T-helper 22 cell (primary cell): ENCODE measurements around the gene TTLL4.
"Not testable (repeated sequence)": the region's sequence is repeated elsewhere in the genome, so short reads cannot be mapped to it uniquely, and the experiment has no call there.

Experiments
- DNase-seq: peaks from one replicate; pipeline ENCODE4 v3.0.0-alpha.2; 2020; ENCODE audit warnings: low read depth

The TTLL4 gene

DNA sequence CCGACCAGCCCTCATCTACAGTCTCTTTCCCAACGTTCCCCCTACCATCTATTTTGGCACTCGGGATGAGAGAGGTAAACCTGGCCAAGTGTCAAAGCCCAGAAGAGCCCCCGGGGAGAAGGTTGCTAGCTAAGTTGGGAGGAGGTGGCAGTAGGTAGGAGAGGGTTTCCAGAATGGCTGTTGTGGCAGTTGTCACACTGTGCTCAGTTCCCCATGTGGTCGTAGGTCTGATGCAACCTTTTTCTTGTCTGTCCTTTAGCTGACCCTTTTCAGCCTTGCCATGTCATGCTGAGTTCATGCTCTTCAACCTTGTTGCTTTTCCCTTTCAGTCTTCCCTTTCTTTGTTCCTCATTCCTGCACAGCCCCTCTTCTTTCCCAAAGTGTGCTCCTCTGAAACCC lies 34.5 kb downstream of the TTLL4 start:
- DNase-seq: no peak

DNA sequence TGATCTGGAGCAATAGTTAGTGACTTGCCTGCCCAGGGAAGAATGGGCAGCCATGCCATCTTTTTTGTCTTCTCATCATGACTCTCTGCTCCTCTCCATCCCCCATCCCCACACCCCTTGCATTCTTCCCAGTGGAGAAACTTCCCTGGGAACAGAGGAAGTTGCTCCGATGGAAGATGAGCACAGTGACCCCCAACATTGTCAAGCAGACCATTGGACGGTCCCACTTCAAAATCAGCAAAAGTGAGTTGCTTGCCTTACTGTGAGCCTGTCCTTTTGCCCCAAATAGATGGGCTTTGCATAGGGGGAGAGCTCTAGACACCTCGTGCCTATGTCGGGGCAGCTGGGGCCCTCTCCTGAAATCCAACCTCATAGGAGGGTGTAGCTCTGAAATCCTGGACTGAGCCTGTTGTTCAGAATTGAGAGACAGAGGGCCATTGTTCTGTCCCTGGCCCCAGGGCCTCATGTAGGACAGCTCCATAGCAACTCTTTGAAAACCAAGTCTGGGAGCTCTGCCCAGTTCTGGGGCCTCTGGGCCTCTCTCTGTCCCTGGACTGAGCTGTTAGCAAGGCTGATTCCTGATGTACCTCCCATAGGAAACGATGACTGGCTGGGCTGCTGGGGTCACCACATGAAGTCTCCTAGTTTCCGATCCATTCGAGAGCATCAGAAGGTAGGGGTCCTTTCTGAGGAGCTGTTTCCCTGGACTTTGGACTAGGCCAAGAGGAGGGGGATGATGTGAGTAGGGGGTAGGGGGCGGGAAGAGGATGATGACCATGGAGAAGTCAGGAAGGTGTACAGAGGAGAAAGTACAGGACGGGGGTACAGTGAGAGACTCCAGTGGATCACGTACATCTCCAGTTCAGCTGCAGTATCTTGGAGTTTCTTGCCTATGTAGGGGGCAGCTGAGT lies 35.2 kb downstream of the TTLL4 start:
- DNase-seq: no peak

- no peak for DNase-seq
Measured at GRCh38 chr2:218746470-218746795, 35.8 kb downstream of the TTLL4 start.

GRCh38 chr2:218746960-218747359 lies 36.3 kb downstream of the TTLL4 start:
- DNase-seq: no peak

DNA sequence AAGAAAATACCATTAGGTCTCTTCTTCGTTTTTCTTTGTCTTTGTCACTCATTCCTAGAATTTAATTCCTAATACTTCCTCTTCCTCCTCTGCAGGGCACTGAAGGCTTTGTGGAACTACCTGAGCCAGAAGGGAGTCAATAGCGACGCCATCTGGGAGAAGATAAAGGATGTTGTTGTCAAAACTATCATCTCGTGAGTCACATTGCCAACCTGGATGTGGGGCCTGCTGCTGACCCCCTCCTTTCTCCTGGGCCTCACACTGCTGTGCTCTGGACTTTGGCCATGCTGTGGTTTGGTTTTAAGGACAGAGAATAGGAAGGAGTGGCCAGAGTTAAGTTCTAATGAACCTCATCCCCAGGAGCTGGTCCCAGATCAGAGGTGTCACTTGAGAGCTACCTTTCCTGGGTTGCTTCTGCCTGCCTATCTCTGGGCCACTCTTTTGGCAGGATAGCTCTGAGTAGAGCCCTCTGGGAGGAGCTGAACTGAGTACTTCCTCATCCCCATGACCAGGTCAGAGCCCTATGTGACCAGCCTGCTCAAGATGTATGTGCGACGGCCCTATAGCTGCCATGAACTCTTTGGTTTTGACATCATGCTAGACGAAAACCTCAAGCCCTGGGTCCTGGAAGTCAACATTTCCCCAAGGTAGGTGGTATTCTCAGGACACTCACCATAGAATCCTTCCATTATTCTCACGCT lies 38.3 kb downstream of the TTLL4 start:
- no peak for DNase-seq

DNA sequence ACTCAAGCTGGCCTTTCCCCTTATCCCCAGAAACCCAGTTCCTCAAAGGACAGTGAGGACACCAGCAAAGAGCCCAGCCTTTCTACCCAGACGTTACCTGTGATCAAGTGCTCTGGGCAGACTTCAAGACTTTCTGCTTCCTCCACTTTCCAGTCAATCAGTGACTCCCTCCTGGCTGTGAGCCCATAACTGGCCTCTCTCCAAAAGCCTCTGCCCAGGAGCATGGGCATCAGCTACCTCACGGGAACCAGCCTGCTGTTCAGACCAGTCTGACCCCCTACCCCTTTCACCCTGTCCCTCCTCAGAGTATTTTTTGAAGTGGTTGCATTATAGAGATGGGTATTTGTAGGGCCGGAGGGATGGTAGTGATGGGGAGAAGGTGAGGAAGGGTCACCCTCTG lies 43.6 kb downstream of the TTLL4 start:
- DNase-seq: no peak

DNA sequence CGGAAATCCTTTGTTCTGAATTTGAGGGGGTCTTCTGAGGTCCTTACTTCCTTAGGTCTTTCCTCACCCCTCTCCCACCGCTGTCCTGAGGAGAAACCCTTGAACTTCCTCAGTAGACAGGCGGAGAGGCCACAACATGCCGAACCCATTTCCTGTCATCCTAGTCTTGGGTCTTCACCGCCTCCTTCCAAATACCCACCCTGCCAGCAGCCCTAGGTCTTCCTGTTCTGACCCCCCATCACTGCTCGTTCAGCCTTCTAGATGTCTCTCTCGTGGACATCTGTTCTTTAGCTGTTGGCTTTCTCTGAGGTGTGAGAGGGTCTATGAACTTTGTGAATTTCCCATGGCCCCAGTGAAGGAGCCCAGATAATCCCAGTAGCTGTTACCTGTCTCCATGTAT lies 44.1 kb downstream of the TTLL4 start:
- no peak for DNase-seq

- DNase-seq: no peak
Measured at GRCh38 chr2:218755198-218755566, 44.5 kb downstream of the TTLL4 start.

DNA sequence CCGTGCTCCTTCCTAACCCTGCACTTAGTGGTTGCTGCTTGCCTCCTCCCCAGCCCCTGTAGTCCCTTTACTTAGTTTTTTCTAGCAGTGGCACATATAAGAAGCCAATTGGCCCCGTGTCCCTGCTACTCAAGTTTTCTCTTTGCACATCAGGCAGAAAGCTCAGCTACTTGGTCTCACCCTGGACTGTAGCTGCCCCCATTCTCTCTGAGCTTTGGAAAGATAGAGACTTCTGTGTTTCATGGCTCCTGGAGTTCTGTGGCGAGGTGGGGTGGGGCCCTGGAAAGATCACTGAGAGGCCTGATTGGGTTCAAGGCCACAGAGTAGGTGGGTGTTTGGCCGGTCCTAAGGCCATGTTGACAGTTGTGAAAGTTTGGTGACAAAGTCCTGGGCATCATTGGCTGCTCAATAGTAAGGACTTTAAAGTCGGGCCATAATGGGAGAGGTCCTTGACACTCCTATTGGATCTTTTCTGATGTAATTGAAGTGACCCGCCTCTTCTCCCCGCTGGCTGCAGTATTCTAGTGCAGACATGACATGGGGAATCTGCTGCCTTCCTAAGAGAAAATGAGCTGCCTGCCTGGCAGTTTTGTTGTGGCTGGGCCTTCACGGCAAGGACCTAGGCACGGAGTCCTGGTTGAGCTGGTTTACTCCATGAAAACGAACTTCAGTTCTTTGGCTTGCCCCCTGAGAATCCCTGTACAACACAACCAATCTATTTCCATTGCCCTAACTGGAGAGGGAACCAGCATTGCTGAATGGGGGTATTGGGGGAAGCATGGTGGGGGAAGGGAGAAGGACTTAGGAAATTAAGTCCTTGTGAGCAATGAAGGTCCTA lies 45.2 kb downstream of the TTLL4 start:
- DNase-seq: no peak

- no peak for DNase-seq
Measured at GRCh38 chr2:218756599-218757377, 46.2 kb downstream of the TTLL4 start.

DNA sequence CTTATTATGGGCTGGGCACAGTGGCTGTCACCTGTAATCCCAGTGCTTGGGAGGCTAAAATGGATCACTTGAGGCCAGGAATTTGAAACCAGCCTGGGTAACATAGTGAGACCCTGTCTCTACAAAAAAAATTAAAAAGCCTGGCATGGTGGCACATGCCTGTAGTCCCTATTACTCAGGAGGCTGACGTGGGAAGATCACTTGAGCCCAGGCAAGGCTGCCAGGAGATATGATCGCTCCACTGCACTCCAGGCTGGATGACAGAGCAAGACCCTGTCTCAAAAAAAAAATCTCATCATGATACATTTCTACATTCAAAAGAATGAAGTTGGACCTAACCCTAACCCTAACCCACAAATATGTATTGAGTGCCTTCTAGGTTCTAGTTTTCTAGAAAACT lies 51.2 kb downstream of the TTLL4 start:
- no peak for DNase-seq

GRCh38 chr2:218772759-218773158 lies 62.1 kb downstream of the TTLL4 start:
- not testable (repeated sequence) for DNase-seq

GRCh38 chr2:218773881-218774280 lies 63.2 kb downstream of the TTLL4 start:
- no peak for DNase-seq

DNA sequence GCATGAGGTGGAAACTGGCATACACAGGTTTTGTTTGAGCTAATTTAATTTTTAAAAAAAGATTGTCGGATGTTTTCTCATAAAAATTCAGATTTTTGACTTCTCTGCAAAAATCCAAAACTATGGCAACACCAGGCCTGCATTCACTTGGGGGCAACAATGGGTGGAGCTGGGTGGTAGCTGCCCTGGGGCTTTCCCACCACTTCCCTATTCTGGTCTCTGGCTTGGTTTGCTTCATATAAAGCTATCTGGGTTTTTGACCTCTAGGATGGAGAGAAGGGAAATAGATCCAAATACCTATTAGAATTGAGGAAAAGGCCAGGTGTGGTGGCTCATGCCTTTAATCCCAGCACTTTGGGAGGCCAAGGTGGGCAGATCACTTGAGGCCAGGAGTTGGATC lies 65.9 kb downstream of the TTLL4 start:
- no peak for DNase-seq

- no peak for DNase-seq
Measured at GRCh38 chr2:218777276-218777990, 66.8 kb downstream of the TTLL4 start.

- no peak for DNase-seq
Measured at GRCh38 chr2:218780046-218780445, 69.4 kb downstream of the TTLL4 start.

DNA sequence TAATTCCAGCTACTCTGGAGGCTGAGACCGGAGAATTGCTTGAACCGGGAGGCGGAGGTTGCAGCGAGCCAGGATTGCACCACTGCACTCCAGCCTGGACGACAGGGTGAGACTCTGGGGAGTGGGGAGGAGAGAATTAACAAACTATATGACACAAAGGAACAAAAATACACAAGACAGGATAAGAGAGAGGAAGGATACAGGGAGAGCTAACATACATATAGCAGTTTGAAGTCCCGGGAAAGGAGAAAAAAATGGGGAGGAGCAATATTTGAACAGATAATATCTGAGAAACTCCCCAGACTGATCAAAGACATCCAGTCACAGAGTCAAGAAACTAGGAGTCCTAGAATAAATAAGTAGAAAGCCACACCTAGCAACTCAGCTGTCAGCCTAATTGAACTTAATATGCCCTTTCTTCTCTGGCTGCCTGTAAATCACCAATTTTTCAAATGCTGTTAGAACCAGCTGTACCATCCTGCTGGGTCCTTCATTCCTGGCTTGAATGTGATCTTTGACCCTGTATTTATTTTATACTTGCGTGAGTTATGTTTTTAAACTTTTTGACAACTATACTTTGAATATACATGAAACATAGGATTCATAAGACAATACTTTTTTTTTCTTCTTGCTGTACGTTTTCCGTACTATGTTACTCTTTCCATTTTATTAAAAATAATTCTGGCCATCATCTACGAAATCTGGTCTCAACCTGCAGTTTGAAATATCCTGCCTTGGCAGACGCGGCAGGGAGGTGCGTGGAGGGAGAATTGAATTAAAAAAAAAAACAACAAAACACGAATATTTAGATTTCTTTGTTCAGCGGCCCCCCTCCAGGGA lies 70.4 kb downstream of the TTLL4 start:
- DNase-seq: no peak

GRCh38 chr2:218781691-218782527 lies 71.3 kb downstream of the TTLL4 start, which contains the start of gene CYP27A1:
CYP27A1 (plus strand) TSS chr2:218782147; CDS start chr2:218782183, 36 bp downstream.
- no peak for DNase-seq

- DNase-seq: no peak
Measured at GRCh38 chr2:218782528-218782844, 71.9 kb downstream of the TTLL4 start.
